Caco-2 (cell line): ENCODE data around the gene CMBL. TPM values are rescaled to one million over a fixed set of nuclear protein-coding genes. Genes with fewer than 3 reads are reported as not detected.

Experiments used
- BruUV-seq: library from RNA; stranded (reverse); fragments of 400-500 nt; replicated peaks from 2 replicates; lab custom pipeline; 2021; lab: Mats Ljungman, UMichigan
- CTCF ChIA-PET: fragments of 300-600 bp; sonication (Branson Sonifier 250); formaldehyde crosslinking; loops from one replicate; lab custom pipeline; 2022; ENCODE audit warnings: antibody characterized with exemption; lab: Charles Lee
- POLR2A ChIA-PET: fragments of 300-600 bp; sonication (Branson Sonifier 250); formaldehyde crosslinking; loops from one replicate; lab custom pipeline; 2022; ENCODE audit warnings: antibody characterized with exemption; lab: Charles Lee
- DNase-seq, 2 experiments: peaks; one replicate each; pipeline versions ENCODE4 v3.0.0 to v3.0.0-alpha.2; 2020 to 2022
- H3K27me3 ChIP-seq: replicated peaks from 2 replicates; pipeline ENCODE4 v1.6.0; 2011; ENCODE audit warnings: low read length; ENCODE audit not compliant: control insufficient read depth, insufficient read depth
- H3K36me3 ChIP-seq: 2 replicates; pipeline ENCODE4 v1.5.1; 2011; ENCODE audit warnings: low read length; ENCODE audit not compliant: control insufficient read depth, insufficient read depth
- H3K4me1 ChIP-seq: fragments of 250-450 bp; sonication (Bioruptor Pico); 2 replicates; pipeline ENCODE4 v1.5.1; 2020; ENCODE audit warnings: mild to moderate bottlenecking
- H3K4me3 ChIP-seq: 2 replicates; pipeline ENCODE4 v1.5.1; 2011; ENCODE audit warnings: low read depth, mild to moderate bottlenecking, control low read depth, low read length
- H3K9me3 ChIP-seq: fragments of 250-450 bp; sonication (Bioruptor Pico); 2 replicates; pipeline ENCODE4 v1.5.1; 2020; ENCODE audit warnings: mild to moderate bottlenecking, moderate library complexity
- H3K27ac Mint-ChIP-seq: one replicate; pipeline ENCODE4 v1.8.0; 2022; ENCODE audit warnings: mixed read lengths; ENCODE audit not compliant: unreplicated experiment
- H3K27me3 Mint-ChIP-seq: one replicate; pipeline ENCODE4 v1.8.0; 2022; ENCODE audit warnings: mixed read lengths; ENCODE audit not compliant: insufficient read depth, unreplicated experiment
- H3K36me3 Mint-ChIP-seq: one replicate; pipeline ENCODE4 v1.8.0; 2022; ENCODE audit warnings: mild to moderate bottlenecking, mixed read lengths; ENCODE audit not compliant: insufficient read depth, unreplicated experiment
- H3K4me1 Mint-ChIP-seq: one replicate; pipeline ENCODE4 v1.8.0; 2022; ENCODE audit warnings: low read depth, mixed read lengths; ENCODE audit not compliant: unreplicated experiment
- H3K4me3 Mint-ChIP-seq: one replicate; pipeline ENCODE4 v1.8.0; 2022; ENCODE audit warnings: mild to moderate bottlenecking, moderate library complexity, mixed read lengths; ENCODE audit not compliant: unreplicated experiment
- H3K9me3 Mint-ChIP-seq: one replicate; pipeline ENCODE4 v1.8.0; 2022; ENCODE audit warnings: mixed read lengths; ENCODE audit not compliant: unreplicated experiment
- intact Hi-C: fragments of 100-400 bp; cut with micrococcal nuclease; formaldehyde crosslinking; loops from one replicate; pipeline ENCODE4 v1.10.0; 2022; ENCODE audit not compliant: unreplicated experiment
- total RNA-seq: library from RNA; stranded (reverse); gene quantifications from 2 replicates; pipeline ENCODE4 v1.2.3, GENCODE V29; 2022
- TF ChIP-seq, protein P1 (sequence below), 2 experiments: fragments of 200-600 bp in 1 of 2; IDR thresholded peaks; 1 replicate in 1 of 2; 2 replicates in 1 of 2; pipeline versions ENCODE4 v1.5.1 to v1.8.0; 2011 to 2022; ENCODE audit warnings: antibody characterized with exemption in 1 of 2, control low read depth in 1 of 2, inconsistent platforms in 1 of 2, low read depth in 1 of 2, low read length in 1 of 2, mild to moderate bottlenecking in 1 of 2, moderate library complexity in 1 of 2; ENCODE audit not compliant: insufficient read depth in 1 of 2, severe bottlenecking in 1 of 2, unreplicated experiment in 1 of 2

Gene CMBL
- total RNA-seq, 1 experiment from 2014 or later = 18.4 TPM

DNA sequence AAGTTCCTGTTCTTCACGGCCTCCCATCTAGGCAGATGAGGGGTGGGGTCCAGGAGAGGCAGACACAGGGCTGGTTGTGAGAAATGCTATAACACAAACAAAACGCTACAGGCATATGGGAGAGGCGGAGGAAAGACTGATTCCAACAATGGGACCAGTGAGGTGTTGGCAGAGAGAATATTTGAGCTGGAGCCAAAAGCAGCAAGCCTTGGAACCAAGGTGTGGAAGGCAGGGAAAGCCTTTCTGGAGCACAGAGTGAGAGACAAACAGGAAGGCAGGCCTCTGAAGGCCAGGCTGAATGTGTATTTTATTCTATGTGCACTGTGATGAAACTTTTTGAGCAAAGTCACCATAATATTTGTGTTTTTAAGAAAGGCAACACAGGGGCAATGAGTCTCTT lies 60.9 kb downstream of the CMBL start:
- Histone ChIP-seq H3K4me1 (peaks cover 22% of the 10 kb centered on the region), H3K36me3 (no peaks in the 10 kb centered on the region), H3K9me3 (no peaks in the 10 kb centered on the region), H3K4me3 (no peak overlapping the region), H3K27me3 (no peaks in the 10 kb centered on the region)
- Mint-ChIP-seq H3K36me3 (peaks cover 33% of the 10 kb centered on the region), H3K27ac (no peak overlapping the region), H3K4me3 (no peak overlapping the region), H3K27me3 (no peaks in the 10 kb centered on the region), H3K9me3 (no peaks in the 10 kb centered on the region), H3K4me1 (peaks cover 21% of the 10 kb centered on the region)
- DNase-seq = no peak
- TF ChIP-seq, protein P1, sequence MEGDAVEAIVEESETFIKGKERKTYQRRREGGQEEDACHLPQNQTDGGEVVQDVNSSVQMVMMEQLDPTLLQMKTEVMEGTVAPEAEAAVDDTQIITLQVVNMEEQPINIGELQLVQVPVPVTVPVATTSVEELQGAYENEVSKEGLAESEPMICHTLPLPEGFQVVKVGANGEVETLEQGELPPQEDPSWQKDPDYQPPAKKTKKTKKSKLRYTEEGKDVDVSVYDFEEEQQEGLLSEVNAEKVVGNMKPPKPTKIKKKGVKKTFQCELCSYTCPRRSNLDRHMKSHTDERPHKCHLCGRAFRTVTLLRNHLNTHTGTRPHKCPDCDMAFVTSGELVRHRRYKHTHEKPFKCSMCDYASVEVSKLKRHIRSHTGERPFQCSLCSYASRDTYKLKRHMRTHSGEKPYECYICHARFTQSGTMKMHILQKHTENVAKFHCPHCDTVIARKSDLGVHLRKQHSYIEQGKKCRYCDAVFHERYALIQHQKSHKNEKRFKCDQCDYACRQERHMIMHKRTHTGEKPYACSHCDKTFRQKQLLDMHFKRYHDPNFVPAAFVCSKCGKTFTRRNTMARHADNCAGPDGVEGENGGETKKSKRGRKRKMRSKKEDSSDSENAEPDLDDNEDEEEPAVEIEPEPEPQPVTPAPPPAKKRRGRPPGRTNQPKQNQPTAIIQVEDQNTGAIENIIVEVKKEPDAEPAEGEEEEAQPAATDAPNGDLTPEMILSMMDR (IDR thresholded peaks at IDR 0.05; ENCODE audit: insufficient read depth in 1 of 2, low read depth in 1 of 2, low read length in 1 of 2, severe bottlenecking in 1 of 2, unreplicated experiment in 1 of 2) = no peak
- ChIA-PET POLR2A (no interaction called here), CTCF (no interaction called here)
- BruUV-seq = no TSS peak
- intact Hi-C loops = no loop called here

DNA sequence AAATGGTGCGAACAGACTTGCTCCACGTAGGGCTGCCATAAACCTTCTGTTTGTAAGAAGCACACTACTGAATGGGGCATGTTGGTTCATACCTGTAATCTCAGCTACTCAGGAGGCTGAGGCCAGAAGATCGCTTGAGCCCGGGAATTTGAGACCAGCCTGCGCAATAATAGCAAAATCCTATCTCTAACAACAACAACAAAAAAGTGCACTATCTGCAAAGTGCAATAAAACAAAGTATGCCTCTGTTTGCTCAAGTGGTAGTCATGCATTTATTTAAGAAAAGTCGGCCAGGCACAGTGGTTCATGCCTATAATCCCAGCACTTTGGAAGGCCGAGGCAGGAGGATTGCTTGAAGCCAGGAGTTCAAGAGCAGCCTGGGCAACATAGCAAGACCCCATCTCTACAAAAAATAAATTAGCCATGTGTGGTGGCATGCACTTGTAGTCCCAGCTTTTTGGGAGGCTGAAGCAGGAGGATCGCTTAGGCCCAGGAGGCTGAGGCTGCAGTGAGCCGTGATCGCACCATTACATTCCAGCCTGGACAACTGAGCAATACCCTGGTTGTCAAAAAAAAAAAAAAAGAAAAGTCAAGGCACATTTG lies 63.3 kb downstream of the CMBL start:
- H3K36me3 Mint-ChIP-seq = peaks cover 10% of the 10 kb centered on the region
- peak; percentile 72 to 83 for DNase-seq
- no peaks in the 10 kb centered on the region for H3K9me3 Mint-ChIP-seq
- no peaks in the 10 kb centered on the region for H3K9me3 ChIP-seq
- H3K4me1 ChIP-seq = peaks cover 21% of the 10 kb centered on the region
- intact Hi-C loops = no loop called here
- peak overlapping the region; percentile 27 for H3K4me3 Mint-ChIP-seq
- no TSS peak for BruUV-seq
- TF ChIP-seq, protein P1 (IDR thresholded peaks at IDR 0.05; ENCODE audit: insufficient read depth in 1 of 2, low read depth in 1 of 2, low read length in 1 of 2, severe bottlenecking in 1 of 2, unreplicated experiment in 1 of 2) = no peak
- peaks cover 21% of the 10 kb centered on the region for H3K4me1 Mint-ChIP-seq
- H3K36me3 ChIP-seq = no peaks in the 10 kb centered on the region
- no peak overlapping the region for H3K4me3 ChIP-seq
- POLR2A ChIA-PET = no interaction called here
- H3K27ac Mint-ChIP-seq = peak overlapping the region; percentile 62
- CTCF ChIA-PET = no interaction called here
- no peaks in the 10 kb centered on the region for H3K27me3 Mint-ChIP-seq
- H3K27me3 ChIP-seq = no peaks in the 10 kb centered on the region

DNA sequence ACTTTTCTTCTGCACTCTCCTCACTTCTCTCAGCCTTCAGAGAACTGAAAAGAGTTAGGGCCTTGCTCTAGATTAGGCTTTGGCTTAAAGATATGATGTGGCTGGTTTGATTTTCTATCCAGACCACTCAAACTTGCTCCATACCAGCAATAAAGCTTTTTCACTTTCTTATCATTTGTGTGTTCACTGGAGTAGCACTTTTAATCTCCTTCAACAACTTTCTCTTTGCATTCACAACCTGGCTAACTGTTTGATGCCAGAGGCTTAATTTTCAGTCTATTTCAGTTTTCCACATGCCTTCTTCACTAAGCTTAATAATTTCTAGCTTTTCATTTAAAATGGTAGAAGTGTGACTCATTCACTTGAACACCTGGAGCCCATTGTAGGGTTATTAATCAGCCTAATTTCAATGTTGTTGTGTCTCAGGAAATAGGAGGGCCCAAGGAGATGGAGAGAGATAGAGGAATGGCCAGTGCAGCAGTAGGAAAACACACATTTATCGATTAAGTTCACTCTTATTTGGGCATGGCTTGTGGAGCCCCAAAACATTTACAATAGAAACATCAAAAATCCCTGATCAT lies 64.0 kb downstream of the CMBL start:
- H3K4me3 Mint-ChIP-seq = peak overlapping the region; percentile 27
- H3K9me3 Mint-ChIP-seq = no peaks in the 10 kb centered on the region
- no peaks in the 10 kb centered on the region; the same call in 1 of the 2 replicates for H3K36me3 ChIP-seq
- POLR2A ChIA-PET = no interaction called here
- CTCF ChIA-PET = no interaction called here
- peaks cover 20% of the 10 kb centered on the region for H3K4me1 Mint-ChIP-seq
- DNase-seq = no peak
- H3K27me3 Mint-ChIP-seq = no peaks in the 10 kb centered on the region
- intact Hi-C loops = no loop called here
- no TSS peak for BruUV-seq
- H3K4me1 ChIP-seq = peaks cover 21% of the 10 kb centered on the region
- H3K27me3 ChIP-seq = no peaks in the 10 kb centered on the region
- H3K9me3 ChIP-seq = no peaks in the 10 kb centered on the region
- no peak overlapping the region for H3K4me3 ChIP-seq
- H3K36me3 Mint-ChIP-seq = peaks cover 9% of the 10 kb centered on the region
- TF ChIP-seq, protein P1 (IDR thresholded peaks at IDR 0.05; ENCODE audit: insufficient read depth in 1 of 2, low read depth in 1 of 2, low read length in 1 of 2, severe bottlenecking in 1 of 2, unreplicated experiment in 1 of 2) = no peak
- peak overlapping the region; percentile 62 for H3K27ac Mint-ChIP-seq
